SK-N-SH (cell line): ENCODE results near the gene NRL. TPM values are rescaled to one million over a fixed set of nuclear protein-coding genes. Genes with fewer than 3 reads are reported as not detected.

Experiments used
- CTCF ChIA-PET: fragments of 300-600, 350-600 bp; formaldehyde crosslinking; extraction: SDS; loops from one replicate; lab custom pipeline; 2021; lab: Yijun Ruan, JAX
- POLR2A ChIA-PET: fragments of 350-600 bp; sonication (Branson Sonifier 250); formaldehyde crosslinking; extraction: SDS; loops from one replicate; lab custom pipeline; 2020; ENCODE audit warnings: antibody characterized with exemption, inconsistent platforms; lab: Yijun Ruan, JAX
- DNase-seq: peaks from one replicate; pipeline ENCODE4 v3.0.0; 2012
- H2AFZ ChIP-seq: fragments of 200-600 bp; sonication (generic); 2 replicates; pipeline ENCODE4 v1.8.1; 2016; ENCODE audit warnings: antibody characterized with exemption, mild to moderate bottlenecking, low read depth
- H3F3A ChIP-seq: fragments of 200-600 bp; sonication (generic); replicated peaks from 2 replicates; pipeline ENCODE3; 2016; ENCODE audit warnings: antibody characterized with exemption, mild to moderate bottlenecking; ENCODE audit not compliant: insufficient read depth
- H3K27ac ChIP-seq, 2 experiments: fragments of 200-500 bp in 1 of 2; fragments of 200-600 bp in 1 of 2; sonication (Bioruptor generic) in 1 of 2; sonication (generic), shearing (Covaris generic) in 1 of 2; 2 replicates each; pipeline versions ENCODE4 v1.5.1 to v1.6.1; 2014 to 2016; ENCODE audit warnings: low read depth in 2 of 2, inconsistent platforms in 1 of 2, low read length in 1 of 2, mild to moderate bottlenecking in 1 of 2, mixed read lengths in 1 of 2
- H3K27me3 ChIP-seq: fragments of 200-600 bp; sonication (generic), shearing (Covaris generic); 2 replicates; pipeline ENCODE4 v1.6.1; 2016; ENCODE audit warnings: mixed run types; ENCODE audit not compliant: insufficient read depth
- H3K36me3 ChIP-seq, 2 experiments: fragments of 200-500 bp in 1 of 2; fragments of 200-600 bp in 1 of 2; sonication (Bioruptor generic) in 1 of 2; sonication (generic) in 1 of 2; replicated peaks in 1 of 2; 2 replicates each; pipeline versions ENCODE3 to v1.5.1; 2014 to 2016; ENCODE audit warnings: low read length in 1 of 2, mild to moderate bottlenecking in 1 of 2; ENCODE audit not compliant: insufficient read depth in 2 of 2, control insufficient read depth in 1 of 2
- H3K4me1 ChIP-seq, 2 experiments: fragments of 200-500 bp in 1 of 2; fragments of 200-600 bp in 1 of 2; sonication (Bioruptor generic) in 1 of 2; sonication (generic), shearing (Covaris generic) in 1 of 2; 2 replicates each; pipeline versions ENCODE4 v1.5.1 to v1.6.1; 2014 to 2016; ENCODE audit warnings: low read depth in 1 of 2, low read length in 1 of 2, mixed run types in 1 of 2; ENCODE audit not compliant: insufficient read depth in 2 of 2, control insufficient read depth in 1 of 2
- H3K4me2 ChIP-seq: fragments of 200-600 bp; sonication (generic), shearing (Covaris generic); 2 replicates; pipeline ENCODE4 v1.6.1; 2017; ENCODE audit warnings: mixed run types
- H3K4me3 ChIP-seq, 2 experiments: fragments of 200-500 bp in 1 of 2; fragments of 200-600 bp in 1 of 2; sonication (Bioruptor generic) in 1 of 2; sonication (generic), shearing (Covaris generic) in 1 of 2; 2 replicates each; pipeline versions ENCODE4 v1.5.1 to v1.8.1; 2014 to 2016; ENCODE audit warnings: low read depth in 2 of 2, inconsistent platforms in 1 of 2, low read length in 1 of 2, mild to moderate bottlenecking in 1 of 2, mixed read lengths in 1 of 2, moderate library complexity in 1 of 2
- H3K79me2 ChIP-seq: fragments of 200-600 bp; sonication (generic); 2 replicates; pipeline ENCODE4 v1.8.1; 2017; ENCODE audit warnings: mild to moderate bottlenecking; ENCODE audit not compliant: insufficient read depth
- H3K9ac ChIP-seq: fragments of 200-600 bp; sonication (generic); 2 replicates; pipeline ENCODE4 v1.6.1; 2017; ENCODE audit warnings: mixed run types
- H3K9me2 ChIP-seq: fragments of 200-600 bp; sonication (generic); 2 replicates; pipeline ENCODE4 v1.6.1; 2017; ENCODE audit warnings: mixed run types
- H3K9me3 ChIP-seq: fragments of 200-600 bp; sonication (generic); 2 replicates; pipeline ENCODE4 v1.6.1; 2017; ENCODE audit warnings: mixed run types, mild to moderate bottlenecking, moderate library complexity
- H4K20me1 ChIP-seq: fragments of 200-600 bp; sonication (generic); 2 replicates; pipeline ENCODE4 v1.6.1; 2017; ENCODE audit warnings: mild to moderate bottlenecking, mixed run types; ENCODE audit not compliant: insufficient read depth
- EZH2phosphoT487 ChIP-seq: fragments of 200-600 bp; sonication (generic); IDR thresholded peaks from 2 replicates; pipeline ENCODE4 v1.6.1; 2017; ENCODE audit warnings: low read depth, mixed run types, mild to moderate bottlenecking, antibody characterized with exemption, moderate library complexity, borderline replicate concordance
- GATA2 ChIP-seq: sonication (generic); formaldehyde crosslinking; IDR thresholded peaks from 2 replicates; pipeline ENCODE4 v1.5.0; 2020; ENCODE audit warnings: mild to moderate bottlenecking, missing genetic modification reagents
- IRF3 ChIP-seq: fragments of 150-350 bp; IDR thresholded peaks from 2 replicates; pipeline ENCODE4 v1.6.1; 2016; ENCODE audit warnings: mild to moderate bottlenecking, low read depth, low read length
- NRF1 ChIP-seq: IDR thresholded peaks from 2 replicates; pipeline ENCODE4 v1.6.1; 2012; ENCODE audit warnings: low read depth, mild to moderate bottlenecking, low read length
- RFX5 ChIP-seq: IDR thresholded peaks from 2 replicates; pipeline ENCODE4 v1.6.1; 2012; ENCODE audit warnings: mild to moderate bottlenecking, improper control_type of control experiment, low read length
- RXRA ChIP-seq: IDR thresholded peaks from 2 replicates; pipeline ENCODE4 v1.4.0; 2012; ENCODE audit warnings: low read depth, mild to moderate bottlenecking, borderline replicate concordance
- SIN3A ChIP-seq: IDR thresholded peaks from 2 replicates; pipeline ENCODE4 v1.6.1; 2012; ENCODE audit warnings: low read depth, mild to moderate bottlenecking, low read length, moderate library complexity, borderline replicate concordance
- TAF1 ChIP-seq: IDR thresholded peaks from 2 replicates; pipeline ENCODE4 v1.6.1; 2012; ENCODE audit warnings: low read depth, mild to moderate bottlenecking, low read length, moderate library complexity, borderline replicate concordance
- YY1 ChIP-seq: IDR thresholded peaks from 2 replicates; pipeline ENCODE4 v1.4.0; 2012; ENCODE audit warnings: low read depth, mild to moderate bottlenecking
- ZBTB33 ChIP-seq: IDR thresholded peaks from 2 replicates; pipeline ENCODE4 v1.4.0; 2012; ENCODE audit warnings: low read depth, borderline replicate concordance
- whole genome bisulfite sequencing: methylation state at CpG from one replicate; pipeline ENCODE4 v1.1.6; 2017; ENCODE audit warnings: low lambda C conversion rate; 5-methylcytosine and 5-hydroxymethylcytosine counted together
- polyA plus RNA-seq, 3 experiments: library from polyadenylated mRNA; depleted of rRNA; stranded (reverse); fragments of >200 nt; gene quantifications; 2 replicates each; pipeline ENCODE4 v1.2.3, GENCODE V29; 2012

NRL gene
- polyA plus RNA-seq, 1 of the 3 experiments (the other 2 are of a cell fraction): 0.76 TPM

- no peak for TF ChIP-seq IRF3
- TF ChIP-seq YY1: no peak
- TF ChIP-seq RFX5: no peak
Observed at GRCh38 chr14:24121210-24121609, 6.5 kb upstream of the NRL start (continued).

GRCh38 chr14:24119691-24120090 lies 4.9 kb upstream of the NRL start:
- Histone ChIP-seq H3K79me2 (peaks cover 6% of the 10 kb centered on the region; the same call in 1 of the 2 replicates), H4K20me1 (no peaks in the 10 kb centered on the region), H3K9me2 (no peaks in the 10 kb centered on the region), H3K9me3 (no peaks in the 10 kb centered on the region), H3K4me3 (no peak overlapping the region), H3K9ac (no peak overlapping the region), H3K27ac (no peak overlapping the region), H3K4me1 (peaks cover 10 to 12% of the 10 kb centered on the region in 2 experiments), H3K4me2 (no peak overlapping the region), H3F3A (no peaks in the 10 kb centered on the region), H2AFZ (no peak overlapping the region), H3K36me3 (peaks cover 12 to 47% of the 10 kb centered on the region in 2 experiments), H3K27me3 (no peaks in the 10 kb centered on the region)
- TF ChIP-seq GATA2 (CRISPR knock-in tag) (no peak), SIN3A (no peak), ZBTB33 (no peak), IRF3 (no peak), EZH2phosphoT487 (no peak), TAF1 (no peak), NRF1 (no peak), RXRA (no peak)
- ChIA-PET POLR2A (no interaction called here), CTCF (interaction anchor here (0.8 to 1.5 kb wide), 3 partner anchors 11 to 124 kb away, joined by 3 to 5 read pairs (median 3); partner anchors contain the start of gene IRF9)
- DNase-seq: no peak
- WGBS: 98% methylated on average over 6 of the region's 6 CpGs
